BJ (cell line): ENCODE measurements around the gene RAVER2. TPM values are rescaled to one million over a fixed set of nuclear protein-coding genes. Genes with fewer than 3 reads are reported as not detected.

Experiments used
- CTCF ChIA-PET: fragments of 350-600 bp; formaldehyde crosslinking; extraction: SDS; loops from one replicate; lab custom pipeline; 2021; ENCODE audit warnings: antibody characterized with exemption, inconsistent platforms; lab: Yijun Ruan, JAX
- POLR2A ChIA-PET: fragments of 300-600 bp; sonication (Branson Sonifier 250); formaldehyde crosslinking; extraction: SDS; loops from one replicate; lab custom pipeline; 2021; ENCODE audit warnings: antibody characterized with exemption; lab: Charles Lee
- DNase-seq: peaks from one replicate; pipeline ENCODE4 v3.0.0-alpha.2; 2011; ENCODE audit warnings: low read depth
- H3K27me3 ChIP-seq: 2 replicates; pipeline ENCODE4 v1.6.0; 2011; ENCODE audit warnings: low read length; ENCODE audit not compliant: control insufficient read depth, insufficient read depth
- H3K36me3 ChIP-seq: 2 replicates; pipeline ENCODE4 v1.5.1; 2011; ENCODE audit warnings: low read length; ENCODE audit not compliant: control insufficient read depth, insufficient read depth
- H3K4me3 ChIP-seq: 2 replicates; pipeline ENCODE4 v1.5.1; 2011; ENCODE audit warnings: low read depth, mild to moderate bottlenecking, control low read depth, low read length
- CTCF ChIP-seq: IDR thresholded peaks from 2 replicates; pipeline ENCODE4 v1.5.1; 2011; ENCODE audit warnings: low read depth, mild to moderate bottlenecking, control low read depth, inconsistent platforms, low read length, moderate library complexity; ENCODE audit not compliant: insufficient read depth
- polyA plus RNA-seq: library from polyadenylated mRNA; depleted of rRNA; stranded (reverse); fragments of >200 nt; gene quantifications from 2 replicates; pipeline ENCODE4 v1.2.3, GENCODE V29; 2011

Gene RAVER2
- polyA plus RNA-seq, 1 experiment = 2.9 TPM

- CTCF ChIA-PET = interaction anchor here (1.4 kb wide), 1 partner anchor 166 kb away, joined by 4 read pairs; no protein-coding TSS in a partner anchor
- Histone ChIP-seq H3K27me3 (no peaks in the 10 kb centered on the region), H3K36me3 (peaks cover 39% of the 10 kb centered on the region), H3K4me3 (no peak overlapping the region)
- TF ChIP-seq CTCF = no peak
- POLR2A ChIA-PET = no interaction called here
- DNase-seq = no peak
Observed at GRCh38 chr1:64854674-64855073, 109.8 kb downstream of the RAVER2 start.

- ChIA-PET POLR2A (no interaction called here), CTCF (interaction anchor here (1.1 to 1.4 kb wide), 2 partner anchors 9 to 165 kb away, joined by 3 to 4 read pairs; no protein-coding TSS in a partner anchor)
- DNase-seq = no peak
- TF ChIP-seq CTCF = no peak
- peaks cover 34% of the 10 kb centered on the region for H3K36me3 ChIP-seq
- no peak overlapping the region for H3K4me3 ChIP-seq
- H3K27me3 ChIP-seq = no peaks in the 10 kb centered on the region
Observed at GRCh38 chr1:64855557-64855956, 110.7 kb downstream of the RAVER2 start.

GRCh38 chr1:64856553-64856952 lies 111.7 kb downstream of the RAVER2 start:
- Histone ChIP-seq H3K4me3 (no peak overlapping the region), H3K27me3 (no peaks in the 10 kb centered on the region), H3K36me3 (peaks cover 33% of the 10 kb centered on the region)
- DNase-seq = no peak
- CTCF ChIA-PET = interaction anchor here (0.5 to 1.5 kb wide), 3 partner anchors 10 to 20 kb away, joined by 3 read pairs; no protein-coding TSS in a partner anchor
- POLR2A ChIA-PET = no interaction called here
- no peak for TF ChIP-seq CTCF

GRCh38 chr1:64857347-64857746 lies 112.5 kb downstream of the RAVER2 start:
- ChIA-PET POLR2A (no interaction called here), CTCF (interaction anchor here (1.5 kb wide), 1 partner anchor 9 kb away, joined by 3 read pairs; no protein-coding TSS in a partner anchor)
- no peaks in the 10 kb centered on the region for H3K27me3 ChIP-seq
- DNase-seq = no peak
- no peak for TF ChIP-seq CTCF
- H3K4me3 ChIP-seq = no peak overlapping the region
- H3K36me3 ChIP-seq = peaks cover 31% of the 10 kb centered on the region

GRCh38 chr1:64861611-64862010 lies 116.7 kb downstream of the RAVER2 start:
- DNase-seq = no peak
- no peaks in the 10 kb centered on the region for H3K27me3 ChIP-seq
- H3K4me3 ChIP-seq = no peak overlapping the region
- peak; percentile 21; the same call in 1 of the 2 replicates for TF ChIP-seq CTCF
- ChIA-PET CTCF (interaction anchor here (0.9 to 1.5 kb wide), 2 partner anchors 14 to 120 kb away, joined by 3 to 4 read pairs; no protein-coding TSS in a partner anchor), POLR2A (no interaction called here)
- H3K36me3 ChIP-seq = peaks cover 24% of the 10 kb centered on the region
